Common myeloid progenitor, CD34-positive (primary cell): ENCODE data around the gene SSR1.
"Not testable (repeated sequence)": the region's sequence is repeated elsewhere in the genome, so short reads cannot be mapped to it uniquely, and the experiment has no call there.

ENCODE experiments used
- CTCF ChIA-PET: fragments of 350-600 bp; sonication (Branson Sonifier 250); formaldehyde crosslinking; loops from one replicate; lab custom pipeline; 2021; ENCODE audit warnings: antibody characterized with exemption; lab: Charles Lee
- POLR2A ChIA-PET: fragments of 350-600 bp; sonication (Branson Sonifier 250); formaldehyde crosslinking; loops from one replicate; lab custom pipeline; 2021; ENCODE audit warnings: antibody characterized with exemption; lab: Charles Lee
- DNase-seq, 3 donors: peaks; one replicate each; pipeline versions ENCODE4 v3.0.0 to v3.0.0-alpha.2; 2013
- H3K27ac ChIP-seq, 2 experiments: 1 replicate in 1 of 2; 2 replicates in 1 of 2; pipeline ENCODE4 v1.7.0; 2013; ENCODE audit warnings: inconsistent platforms in 2 of 2, low read length in 2 of 2, mild to moderate bottlenecking in 2 of 2, low read depth in 1 of 2, moderate library complexity in 1 of 2; ENCODE audit not compliant: severe bottlenecking in 2 of 2, insufficient read depth in 1 of 2, poor library complexity in 1 of 2
- H3K27me3 ChIP-seq, 5 experiments: replicated peaks in 2 of 5; 1 replicate in 3 of 5; 2 replicates in 2 of 5; pipeline versions ENCODE4 v1.6.1 to v1.7.0; 2013; ENCODE audit warnings: low read length in 4 of 5, mild to moderate bottlenecking in 2 of 5, moderate library complexity in 2 of 5, inconsistent platforms in 1 of 5; ENCODE audit not compliant: insufficient read depth in 5 of 5, control insufficient read depth in 4 of 5
- H3K36me3 ChIP-seq, 4 experiments: 1 replicate in 2 of 4; 2 replicates in 2 of 4; pipeline versions ENCODE4 v1.6.1 to v1.7.0; 2013; ENCODE audit warnings: low read length in 3 of 4, control low read depth in 1 of 4, mild to moderate bottlenecking in 1 of 4; ENCODE audit not compliant: control insufficient read depth in 4 of 4, insufficient read depth in 4 of 4
- H3K4me1 ChIP-seq, 4 experiments: 1 replicate in 3 of 4; 2 replicates in 1 of 4; pipeline versions ENCODE4 v1.6.1 to v1.7.1; 2013; ENCODE audit warnings: low read length in 3 of 4, mild to moderate bottlenecking in 3 of 4, control low read depth in 1 of 4, inconsistent platforms in 1 of 4, moderate library complexity in 1 of 4; ENCODE audit not compliant: control insufficient read depth in 4 of 4, insufficient read depth in 4 of 4; ENCODE audit errors: control extremely low read depth in 1 of 4
- H3K4me3 ChIP-seq, 7 experiments: 1 replicate in 4 of 7; 2 replicates in 3 of 7; pipeline versions ENCODE4 v1.5.1 to v1.7.0; 2013; ENCODE audit warnings: mild to moderate bottlenecking in 7 of 7, low read length in 6 of 7, moderate library complexity in 6 of 7, inconsistent platforms in 2 of 7, low read depth in 2 of 7, control low read depth in 1 of 7; ENCODE audit not compliant: insufficient read depth in 4 of 7, control insufficient read depth in 1 of 7; ENCODE audit errors: extremely low read depth in 1 of 7
- H3K9me3 ChIP-seq, 5 experiments: 1 replicate in 4 of 5; 2 replicates in 1 of 5; pipeline versions ENCODE4 v1.6.1 to v1.7.1; 2013; ENCODE audit warnings: low read length in 4 of 5, mild to moderate bottlenecking in 2 of 5, inconsistent platforms in 1 of 5, low read depth in 1 of 5, moderate library complexity in 1 of 5; ENCODE audit not compliant: control insufficient read depth in 4 of 5, insufficient read depth in 2 of 5; ENCODE audit errors: control extremely low read depth in 1 of 5
- WGBS: methylation state at CpG from one replicate; pipeline ENCODE4 v1.1.5; 2013; ENCODE audit not compliant: insufficient coverage; 5-methylcytosine and 5-hydroxymethylcytosine counted together

SSR1 gene

GRCh38 chr6:7341989-7342742 is 29.2 kb upstream of the SSR1 start:
- Histone ChIP-seq H3K27ac (no peak overlapping the region), H3K4me3 (no peak overlapping the region), H3K9me3 (no peaks in the 10 kb centered on the region), H3K27me3 (no peaks in the 10 kb centered on the region), H3K4me1 (no peaks in the 10 kb centered on the region), H3K36me3 (no peaks in the 10 kb centered on the region)
- POLR2A ChIA-PET: interaction anchor here (1.0 kb wide), 1 partner anchor 47 kb away, joined by 3 read pairs; the partner anchor contains the start of genes CAGE1 and RIOK1
- peak in 2 of 3 donors; percentile 56 to 65 for DNase-seq
- WGBS: 96% methylated on average over 8 of the region's 9 CpGs
- CTCF ChIA-PET: interaction anchor here (0.9 to 2.0 kb wide), 5 partner anchors 8 to 66 kb away, joined by 3 to 6 read pairs (median 4); no protein-coding TSS in a partner anchor

- Histone ChIP-seq H3K9me3 (no peaks in the 10 kb centered on the region), H3K27ac (no peak overlapping the region), H3K27me3 (no peaks in the 10 kb centered on the region), H3K36me3 (no peaks in the 10 kb centered on the region), H3K4me3 (no peak overlapping the region), H3K4me1 (no peaks in the 10 kb centered on the region)
- WGBS: 100% methylated on average over 3 of the region's 3 CpGs
- POLR2A ChIA-PET: no interaction called here
- CTCF ChIA-PET: interaction anchor here (0.7 to 3.3 kb wide), 8 partner anchors 9 to 66 kb away, joined by 3 to 19 read pairs (median 4); no protein-coding TSS in a partner anchor
- DNase-seq: no peak
Measured at GRCh38 chr6:7341271-7341670, 28.3 kb upstream of the SSR1 start.

- POLR2A ChIA-PET: interaction anchor here (1.0 kb wide), 1 partner anchor 26 kb away, joined by 4 read pairs; the partner anchor contains the start of gene SSR1
- H3K27ac ChIP-seq, H3K4me1 ChIP-seq, H3K9me3 ChIP-seq, H3K4me3 ChIP-seq, H3K27me3 ChIP-seq, H3K36me3 ChIP-seq: not testable (repeated sequence)
- WGBS: 78% methylated on average over 14 of the region's 14 CpGs
- DNase-seq: peak; percentile 69 to 76 (median 74)
- CTCF ChIA-PET: interaction anchor here (0.6 to 3.3 kb wide), 13 partner anchors 9 to 270 kb away, joined by 3 to 19 read pairs (median 4); partner anchors contain the start of genes CAGE1 and RIOK1
Measured at GRCh38 chr6:7339007-7339732, 26.2 kb upstream of the SSR1 start.

- CTCF ChIA-PET: interaction anchor here (1.3 to 1.9 kb wide), 6 partner anchors 8 to 67 kb away, joined by 3 to 9 read pairs (median 4); partner anchors contain the start of genes CAGE1 and RIOK1
- H3K4me1 ChIP-seq: no peaks in the 10 kb centered on the region
Measured at GRCh38 chr6:7338031-7338430, 25.0 kb upstream of the SSR1 start.

DNA sequence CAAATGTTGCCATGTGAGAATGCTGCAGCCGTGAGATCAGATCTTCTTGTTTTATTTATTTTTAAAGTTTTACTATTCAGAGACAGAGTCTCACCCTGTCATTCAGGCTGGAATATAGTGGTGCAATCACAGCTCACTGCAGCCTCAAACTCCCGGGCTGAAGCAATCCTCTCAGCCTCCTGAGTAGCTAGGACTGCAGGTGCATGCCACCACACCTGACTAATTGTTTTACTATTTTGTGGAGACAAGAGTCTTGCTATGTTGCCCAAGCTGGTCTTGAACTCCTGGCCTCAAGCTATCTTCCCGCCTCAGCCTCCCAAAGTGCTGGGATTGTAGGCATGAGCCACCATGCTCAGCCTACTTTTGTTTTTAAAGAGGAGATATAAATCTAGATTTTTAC is 22.5 kb upstream of the SSR1 start:
- POLR2A ChIA-PET: no interaction called here
- DNase-seq: no peak
- Histone ChIP-seq H3K27ac (no peak overlapping the region), H3K4me3 (no peak overlapping the region), H3K4me1 (no peaks in the 10 kb centered on the region), H3K9me3 (no peaks in the 10 kb centered on the region), H3K27me3 (no peaks in the 10 kb centered on the region), H3K36me3 (no peaks in the 10 kb centered on the region)
- WGBS: 100% methylated on average over 2 of the region's 3 CpGs
- CTCF ChIA-PET: interaction anchor here (1.2 to 3.6 kb wide), 2 partner anchors 10 to 11 kb away, joined by 4 to 16 read pairs; no protein-coding TSS in a partner anchor

More at GRCh38 chr6:7338031-7338430, 25.0 kb upstream of the SSR1 start:
- Histone ChIP-seq H3K4me3 (no peak overlapping the region), H3K36me3 (no peaks in the 10 kb centered on the region), H3K27ac (no peak overlapping the region), H3K9me3 (no peaks in the 10 kb centered on the region), H3K27me3 (no peaks in the 10 kb centered on the region)
- no peak for DNase-seq
- WGBS: no CpG with 5 or more reads among the region's 2 CpGs
- POLR2A ChIA-PET: no interaction called here

DNA sequence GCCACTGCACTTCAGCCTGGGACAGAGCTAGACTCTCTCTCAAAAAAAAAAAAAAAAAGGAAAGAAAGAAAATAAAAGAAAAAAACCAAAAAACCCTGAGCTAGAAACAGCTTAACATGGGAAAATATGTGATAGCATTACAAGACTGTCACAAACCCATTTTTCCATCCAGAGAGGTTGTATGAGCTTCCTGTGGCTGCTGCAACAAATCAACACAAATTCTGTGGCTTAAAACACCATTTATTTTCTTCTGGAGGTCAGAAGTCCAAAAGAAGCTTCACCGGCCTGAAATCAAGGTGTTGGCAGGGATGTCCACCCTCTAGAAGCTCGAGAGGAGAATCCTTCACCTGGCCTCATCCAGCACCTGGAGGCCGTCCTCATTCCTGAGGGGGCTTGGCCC is 21.7 kb upstream of the SSR1 start:
- 97% methylated on average over 3 of the region's 3 CpGs for WGBS
- CTCF ChIA-PET: interaction anchor here (1.0 to 3.6 kb wide), 3 partner anchors 10 to 57 kb away, joined by 3 to 16 read pairs (median 6); no protein-coding TSS in a partner anchor

More for the DNA sequence above, 21.7 kb upstream of the SSR1 start:
- Histone ChIP-seq H3K36me3 (no peaks in the 10 kb centered on the region), H3K4me3 (no peak overlapping the region), H3K4me1 (no peaks in the 10 kb centered on the region), H3K9me3 (no peaks in the 10 kb centered on the region), H3K27me3 (no peaks in the 10 kb centered on the region), H3K27ac (no peak overlapping the region)
- no peak for DNase-seq
- POLR2A ChIA-PET: no interaction called here
